PC-9 (cell line): ENCODE data around the gene ZDHHC23.

Experiments
- CTCF ChIP-seq: fragments of 200-600 bp; sonication (generic); conservative IDR thresholded peaks from 2 replicates; pipeline ENCODE4 v1.6.1; 2017; ENCODE audit warnings: mixed run types, antibody characterized with exemption, mild to moderate bottlenecking, moderate library complexity
- EZH2 ChIP-seq: fragments of 200-600 bp; sonication (generic); IDR thresholded peaks from 2 replicates; pipeline ENCODE4 v1.8.0; 2017; ENCODE audit warnings: antibody characterized with exemption, low read depth

DNA sequence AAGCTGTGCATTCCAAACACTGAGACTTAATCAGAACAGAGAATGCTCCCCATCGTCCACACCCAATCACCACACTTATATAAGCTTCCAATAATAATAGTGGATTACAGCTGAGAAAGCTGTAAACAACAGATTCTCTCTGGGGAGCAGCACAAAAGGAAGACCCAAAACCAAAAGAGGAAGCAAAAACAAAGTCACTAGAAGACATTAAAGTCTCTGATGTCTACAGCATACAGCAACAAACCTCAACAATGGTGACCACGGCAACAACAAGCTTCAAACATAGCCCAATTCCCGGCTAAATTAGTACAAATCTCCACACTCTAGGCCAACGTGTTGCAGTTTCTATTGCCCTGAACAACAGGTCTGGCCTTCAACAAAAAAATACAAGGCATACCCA lies 37.7 kb downstream of the ZDHHC23 start:
- TF ChIP-seq CTCF (no peak), EZH2 (no peak)
